Measurements from ENCODE around the gene FEN1.

DNA sequence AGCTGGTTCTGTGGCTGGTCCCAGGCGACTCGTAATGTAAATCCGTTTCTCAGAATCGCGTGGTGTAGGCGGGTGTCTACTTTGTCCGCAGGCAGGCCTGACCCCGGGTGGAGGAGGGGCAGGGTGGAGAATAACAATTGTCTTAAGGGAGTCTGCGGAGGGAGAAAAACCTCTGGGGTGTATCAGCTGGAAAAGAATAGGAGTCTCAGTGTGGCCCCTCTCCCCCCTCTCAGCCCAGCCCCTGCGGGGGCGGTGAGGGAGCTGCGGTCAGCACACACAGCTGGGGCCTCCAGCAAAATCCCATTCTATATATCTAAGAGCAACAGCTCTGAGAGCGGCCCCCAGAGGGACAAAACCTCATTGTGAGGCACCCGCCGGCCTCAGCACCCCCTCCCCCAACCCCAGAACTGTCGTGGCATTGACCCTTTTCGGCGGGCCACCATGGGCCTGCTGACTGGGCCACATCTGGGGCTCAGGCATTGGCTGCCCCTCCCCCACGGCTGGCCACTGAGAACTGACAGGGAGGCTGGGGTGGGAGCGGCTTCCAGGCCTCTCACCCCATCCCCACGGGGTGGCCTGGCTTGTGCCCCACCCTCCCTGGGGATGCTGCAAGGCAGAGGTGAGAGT is 43.0 kb upstream of the FEN1 start:
- TF ChIP-seq, protein P1, sequence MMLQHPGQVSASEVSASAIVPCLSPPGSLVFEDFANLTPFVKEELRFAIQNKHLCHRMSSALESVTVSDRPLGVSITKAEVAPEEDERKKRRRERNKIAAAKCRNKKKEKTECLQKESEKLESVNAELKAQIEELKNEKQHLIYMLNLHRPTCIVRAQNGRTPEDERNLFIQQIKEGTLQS (IDR thresholded peaks at IDR 0.05), result no peak
- no peak for TF ChIP-seq CTCF (IDR thresholded peaks at IDR 0.05 in 2 of 3, conservative IDR thresholded peaks at IDR 0.05 in 1 of 3; ENCODE audit: borderline replicate concordance in 1 of 3, insufficient read depth in 1 of 3, low read depth in 2 of 3, low read length in 2 of 3)
- TF ChIP-seq POLR2A (IDR thresholded peaks at IDR 0.05; ENCODE audit: borderline replicate concordance, extremely low read depth, insufficient read depth, insufficient read length), result no peak
- no peak for TF ChIP-seq JUND (IDR thresholded peaks at IDR 0.05)
- no peak for TF ChIP-seq EZH2 (IDR thresholded peaks at IDR 0.05)
- no peak for TF ChIP-seq POLR2AphosphoS5 (IDR thresholded peaks at IDR 0.05; ENCODE audit: low read depth, low read length)

Measured in HCT116 (cell line).